HG02973 (cell line): ENCODE results near the gene MEGF11.

Experiments used
- ATAC-seq: cut with Tn5 transposase; IDR thresholded peaks from one replicate; pipeline ENCODE4 v1.9.1; 2021; ENCODE audit warnings: moderate library complexity; ENCODE audit not compliant: unreplicated experiment

The MEGF11 gene

DNA sequence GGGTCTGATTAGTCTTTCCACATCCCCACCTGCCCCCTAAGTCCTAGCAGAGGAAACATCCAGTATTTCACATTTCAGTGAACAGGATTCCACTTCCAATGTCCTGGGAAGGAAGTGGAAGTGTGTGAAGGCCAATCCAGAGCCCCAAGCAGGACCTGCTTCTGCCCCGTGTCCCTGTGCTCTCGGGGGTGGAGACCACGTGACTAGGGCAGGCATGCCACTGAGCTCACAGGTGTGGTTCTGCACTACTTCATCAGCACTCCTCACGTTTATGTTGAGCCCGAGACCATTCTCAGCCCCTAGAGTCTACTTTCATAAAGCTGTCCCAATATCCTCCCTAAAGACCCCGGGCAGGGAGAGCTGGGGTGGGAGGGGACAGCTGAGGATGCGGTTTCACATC lies 299.9 kb downstream of the MEGF11 start:
- ATAC-seq = no peak

DNA sequence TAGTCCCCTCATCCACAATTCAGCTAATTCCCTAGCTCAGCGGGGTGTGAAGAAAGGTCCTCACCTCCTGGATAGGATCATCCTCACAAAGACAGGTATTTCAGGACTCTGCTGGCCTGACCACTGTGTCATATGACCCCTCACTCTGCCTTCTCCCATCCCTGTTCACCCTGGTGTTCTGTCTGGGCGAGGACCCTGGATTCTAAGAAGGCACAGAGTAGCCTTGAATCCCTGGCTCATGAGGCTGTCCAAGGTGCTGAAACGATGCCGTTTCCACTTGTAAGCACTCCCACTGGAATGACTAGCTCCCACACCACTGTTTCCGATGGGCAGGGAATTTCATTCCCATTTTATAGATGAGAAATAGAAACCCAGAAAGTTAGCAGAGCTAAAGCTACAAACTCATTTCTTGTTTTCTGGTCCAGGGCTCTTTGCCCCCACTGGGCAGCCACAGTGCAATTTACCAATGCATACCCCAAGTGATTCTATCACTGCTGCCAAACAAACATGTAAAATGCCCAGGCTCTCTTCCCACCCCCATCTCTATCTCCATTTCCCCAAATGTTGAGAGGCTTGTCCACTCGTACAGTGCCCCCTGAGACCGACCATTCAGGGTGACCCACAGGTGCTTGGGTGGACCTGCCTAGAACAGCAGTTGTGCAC lies 301.0 kb downstream of the MEGF11 start:
- ATAC-seq = no peak

DNA sequence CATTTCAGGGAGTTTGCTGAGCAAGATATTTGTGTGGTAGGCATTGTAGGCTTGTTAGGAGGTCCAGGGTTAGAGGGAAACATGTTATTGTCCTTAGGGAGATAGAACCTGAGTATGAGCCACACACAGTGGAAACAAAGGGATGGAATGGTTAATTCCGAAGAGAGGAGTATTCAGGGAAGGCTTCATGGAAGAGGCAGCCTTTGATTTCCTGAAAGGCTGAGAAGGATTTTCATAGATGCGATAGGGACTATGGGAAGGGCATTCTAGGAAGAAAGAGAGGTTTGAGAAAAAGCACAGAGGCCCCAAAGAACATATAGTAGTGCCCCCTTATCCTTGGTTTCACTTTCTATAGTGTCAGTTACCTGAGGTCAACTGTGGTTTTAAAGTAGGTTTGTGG lies 302.5 kb downstream of the MEGF11 start:
- no peak for ATAC-seq

DNA sequence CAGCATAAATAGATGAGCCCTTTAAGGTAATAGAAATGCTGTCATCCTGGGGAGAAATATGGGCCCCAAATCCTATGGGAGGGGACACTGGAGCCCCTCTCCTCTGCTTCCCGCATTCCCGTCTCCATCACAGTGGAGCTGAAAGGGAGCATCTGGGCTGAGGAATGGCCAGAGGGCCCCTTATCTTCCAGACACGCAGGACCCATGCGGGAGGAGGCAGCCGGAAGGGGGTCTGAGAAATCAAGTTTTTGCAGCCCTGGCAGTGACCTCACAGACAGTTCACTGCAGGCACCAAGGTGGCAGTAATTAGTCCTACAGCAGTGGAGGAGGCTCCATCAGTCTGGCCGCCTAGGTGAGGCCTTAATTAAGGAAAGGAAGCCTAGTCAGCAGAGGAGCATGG lies 304.1 kb downstream of the MEGF11 start:
- no peak for ATAC-seq

DNA sequence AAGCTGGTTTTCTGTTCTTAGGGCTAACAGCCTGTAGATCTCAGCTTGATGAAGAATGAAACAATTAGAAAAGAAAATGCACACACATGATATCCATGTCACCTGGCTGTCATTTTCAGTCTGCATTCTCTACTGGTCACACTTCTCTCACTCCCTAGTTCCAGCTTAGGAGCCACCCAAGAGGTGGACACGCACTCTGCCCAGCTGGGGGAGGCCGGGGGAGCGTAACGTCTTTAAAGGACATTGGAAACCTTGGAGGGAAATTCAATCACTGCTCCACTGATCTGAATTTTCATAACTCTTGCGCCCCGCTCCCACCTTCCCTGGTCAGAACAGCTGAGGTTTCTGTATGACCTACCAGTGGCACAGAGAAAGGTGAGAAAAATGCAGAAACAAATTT lies 304.5 kb downstream of the MEGF11 start:
- no peak for ATAC-seq

DNA sequence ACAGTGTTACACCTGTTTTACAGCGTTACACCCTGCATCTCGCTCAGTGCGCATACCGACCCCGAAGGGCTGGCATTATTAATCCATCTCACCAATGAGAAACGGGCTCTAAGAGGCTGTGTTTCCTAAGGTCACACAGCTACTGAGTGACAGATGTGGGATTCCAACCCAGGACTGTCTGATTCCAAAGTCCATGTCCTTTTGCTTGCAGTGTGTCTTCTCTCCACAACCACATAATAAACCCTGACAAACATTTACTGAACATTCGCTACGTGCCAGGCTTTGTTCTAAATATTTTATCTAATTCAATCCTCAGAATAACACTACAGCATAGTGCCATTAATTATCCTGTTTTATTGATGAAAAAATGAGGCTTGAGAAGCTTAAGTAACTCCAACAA lies 305.2 kb downstream of the MEGF11 start:
- ATAC-seq = no peak

DNA sequence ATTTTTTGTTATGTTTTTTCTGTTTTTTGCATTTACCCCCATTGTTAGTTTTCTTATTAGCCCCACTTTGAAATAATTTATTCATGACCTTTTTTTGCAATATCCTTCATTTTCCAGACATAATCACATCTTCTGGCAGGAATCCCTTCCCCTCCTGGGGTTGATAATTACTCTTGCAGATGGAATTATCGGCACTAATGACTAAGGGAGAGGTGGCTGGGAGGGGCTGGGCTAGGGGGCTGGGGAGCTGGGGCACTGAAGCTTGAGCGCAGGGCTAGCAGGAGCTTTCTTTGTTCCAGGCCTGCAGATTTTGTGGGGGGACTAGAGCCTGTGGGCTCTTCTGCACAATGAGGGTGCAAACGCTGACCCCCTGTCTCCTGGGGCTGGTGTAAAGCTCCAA lies 306.5 kb downstream of the MEGF11 start:
- ATAC-seq = no peak

DNA sequence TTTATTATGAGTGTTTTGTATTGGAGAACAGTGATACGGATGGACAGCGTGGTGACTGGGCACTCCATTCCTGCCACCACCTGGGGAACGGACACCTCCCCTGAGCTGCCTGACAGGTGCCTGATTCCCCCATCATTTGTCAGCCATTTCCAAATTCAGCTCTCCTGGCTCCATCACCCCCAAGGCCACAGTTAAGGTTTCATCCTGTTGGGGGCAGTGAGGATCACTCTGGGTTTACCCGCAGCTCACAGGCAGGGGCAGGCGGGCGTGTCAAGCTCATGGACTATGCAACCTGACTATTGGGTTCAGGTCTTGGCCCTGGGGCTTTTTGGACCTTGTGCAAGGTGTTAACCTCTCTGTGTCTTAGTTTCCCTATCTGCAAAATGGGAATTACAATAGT lies 307.9 kb downstream of the MEGF11 start:
- no peak for ATAC-seq

DNA sequence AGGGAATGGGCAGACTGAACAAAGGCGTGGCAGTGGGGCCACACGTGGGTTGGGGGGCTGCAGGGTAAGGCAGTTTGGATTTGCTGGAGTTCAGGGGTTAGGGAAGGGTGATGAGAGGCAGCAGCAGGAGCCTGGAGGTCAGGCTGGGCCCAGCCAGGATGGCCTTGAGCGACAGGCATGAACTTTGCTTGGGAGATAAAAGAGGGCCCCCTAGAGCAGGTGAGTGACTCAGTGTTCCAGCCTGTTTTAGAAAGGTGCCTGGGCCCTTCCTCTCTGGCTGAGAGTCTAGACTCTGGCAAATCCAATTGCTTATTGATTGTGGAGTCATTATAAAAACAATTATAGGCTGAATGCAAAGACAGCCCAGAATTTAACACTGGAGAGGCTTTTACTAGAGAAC lies 309.1 kb downstream of the MEGF11 start:
- ATAC-seq = no peak

DNA sequence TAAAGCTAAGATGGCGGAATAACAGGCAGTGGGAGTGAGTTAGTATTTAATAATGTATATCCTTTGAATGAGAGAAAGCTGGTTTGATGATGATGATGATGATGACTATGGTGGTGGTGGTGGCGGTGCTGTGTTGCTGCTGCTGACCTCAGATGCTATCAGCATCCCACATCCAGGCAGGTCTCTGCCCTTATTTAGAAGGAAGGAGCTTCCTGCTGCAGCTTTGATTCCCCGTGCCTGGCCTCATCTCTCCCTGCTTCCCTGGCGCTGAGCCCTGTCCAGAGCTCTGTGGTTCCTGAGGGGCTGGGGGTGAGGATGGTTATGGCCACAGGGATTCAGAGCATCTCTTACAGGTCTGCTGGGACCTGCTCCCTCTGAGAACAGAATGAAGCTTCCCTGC lies 311.1 kb downstream of the MEGF11 start:
- no peak for ATAC-seq

DNA sequence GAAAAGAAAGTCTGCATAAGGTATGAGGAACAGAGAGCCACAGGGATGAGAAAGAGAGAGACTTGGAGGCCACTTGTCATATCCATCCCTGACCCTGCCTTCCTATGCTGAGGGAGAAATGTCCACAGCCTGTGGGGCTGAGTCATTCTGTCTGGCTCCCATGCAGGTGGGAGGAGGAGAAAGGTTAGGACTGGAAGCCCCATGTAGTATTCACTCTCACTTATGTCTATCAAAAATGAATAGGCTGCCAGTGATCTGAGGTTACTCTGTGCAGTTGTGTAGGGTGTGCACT lies 313.0 kb downstream of the MEGF11 start:
- no peak for ATAC-seq

DNA sequence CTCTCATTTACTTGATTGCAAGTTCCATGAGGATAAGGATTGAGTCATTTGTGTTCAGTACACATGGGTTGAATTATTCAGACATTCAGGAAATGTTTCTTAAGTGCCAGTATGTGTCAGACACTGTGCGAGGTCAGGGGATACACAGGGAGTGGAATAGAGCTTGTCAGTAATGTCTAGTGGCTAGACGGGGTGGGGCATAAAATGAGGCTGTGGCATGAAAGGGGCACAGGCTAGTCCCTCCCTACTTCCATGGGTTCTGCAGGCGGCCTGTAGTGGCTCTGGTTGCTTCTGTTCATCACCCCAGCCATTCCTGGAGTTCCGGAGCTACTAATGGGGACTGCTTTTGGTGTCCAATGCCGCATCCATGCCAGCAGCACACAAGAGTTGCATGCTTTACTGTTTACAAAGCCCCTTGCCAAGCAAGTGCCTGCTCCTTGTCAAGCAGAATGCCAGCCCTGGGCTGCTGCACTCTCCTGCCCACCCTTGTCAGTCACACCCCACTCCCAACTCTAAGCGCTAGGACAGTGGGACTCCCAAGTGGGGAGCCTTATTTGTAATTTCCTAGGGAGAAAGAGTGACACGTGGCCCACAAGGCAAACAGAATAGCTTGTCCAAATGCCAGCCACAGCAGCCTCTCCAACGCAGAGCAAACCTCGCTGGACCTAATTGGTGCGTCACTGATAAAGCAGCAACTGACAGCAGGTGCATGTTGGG lies 313.5 kb downstream of the MEGF11 start:
- no peak for ATAC-seq

DNA sequence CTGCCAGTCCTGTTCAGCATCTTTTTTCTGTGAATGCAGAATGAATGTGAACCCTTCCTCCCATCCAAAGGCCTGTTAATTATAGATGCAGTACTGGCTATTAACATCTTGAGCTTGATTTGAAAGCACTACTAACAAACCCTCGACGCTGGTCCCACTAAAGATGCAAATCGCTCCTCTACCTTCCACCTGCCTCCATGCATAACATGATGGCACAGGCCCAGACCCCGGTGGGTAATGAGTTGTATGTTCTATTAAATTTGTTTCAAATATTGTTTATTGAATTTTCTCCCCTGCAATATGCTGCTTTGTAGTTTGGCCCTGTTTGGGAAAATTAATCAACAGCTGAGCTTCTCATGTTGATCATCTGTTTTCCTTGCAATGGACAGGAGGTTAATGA lies 314.9 kb downstream of the MEGF11 start:
- no peak for ATAC-seq

DNA sequence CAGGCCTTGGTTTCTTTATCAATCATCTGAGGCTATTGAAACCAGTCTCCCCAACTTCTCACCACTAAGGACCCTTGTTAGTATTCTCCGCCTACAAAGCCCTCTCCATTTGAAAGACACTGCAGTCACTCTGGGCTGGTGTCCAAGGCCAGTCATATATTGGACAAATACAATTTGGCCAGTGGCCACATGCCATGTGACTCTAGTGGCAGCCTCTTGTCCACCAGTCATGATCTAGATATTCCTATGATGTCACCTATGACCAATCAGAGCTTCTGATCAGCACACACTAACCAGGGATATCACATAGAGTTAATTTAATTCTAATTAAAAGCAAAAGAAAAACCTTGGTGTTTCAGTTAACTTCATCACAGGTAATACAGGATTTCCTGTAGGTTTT lies 316.1 kb downstream of the MEGF11 start:
- no peak for ATAC-seq

DNA sequence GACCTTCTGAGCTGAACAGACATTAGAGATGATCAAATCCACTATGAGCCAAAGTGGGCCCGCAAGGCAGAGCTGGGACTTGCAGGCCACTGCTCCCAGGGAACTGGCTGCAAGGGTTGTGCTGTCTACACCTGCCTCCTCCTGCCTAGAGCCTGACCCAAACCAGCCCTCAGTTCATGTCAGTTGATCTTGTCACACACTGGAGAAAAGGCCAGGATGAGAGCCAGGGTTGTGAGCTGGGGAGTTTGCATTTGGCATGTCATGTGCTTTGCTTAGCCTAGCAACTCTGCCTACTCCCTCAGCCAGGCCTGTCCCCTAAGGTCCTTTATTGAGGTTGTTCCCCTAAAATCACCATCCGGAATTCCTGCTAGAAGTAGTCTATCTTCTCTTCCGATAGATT lies 316.5 kb downstream of the MEGF11 start:
- no peak for ATAC-seq

DNA sequence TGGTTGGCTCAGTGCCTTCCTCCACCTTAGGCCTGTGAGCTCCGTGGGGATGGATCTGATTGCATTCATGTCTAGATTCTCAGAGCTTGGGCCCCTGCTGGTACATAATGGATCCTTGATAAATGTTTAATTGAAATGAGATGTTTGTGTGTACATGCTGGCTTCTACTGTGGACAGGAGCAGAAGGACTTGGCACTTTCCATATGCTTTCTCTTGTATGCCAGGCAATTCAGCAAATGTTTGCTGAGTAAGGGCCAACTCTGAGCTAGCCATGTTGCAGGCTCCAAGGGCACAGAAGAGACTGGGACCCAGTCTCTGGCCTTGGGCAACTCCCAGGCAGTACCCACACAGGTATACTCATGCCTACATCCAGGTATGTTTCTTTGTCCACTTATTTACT lies 317.3 kb downstream of the MEGF11 start:
- ATAC-seq = no peak

DNA sequence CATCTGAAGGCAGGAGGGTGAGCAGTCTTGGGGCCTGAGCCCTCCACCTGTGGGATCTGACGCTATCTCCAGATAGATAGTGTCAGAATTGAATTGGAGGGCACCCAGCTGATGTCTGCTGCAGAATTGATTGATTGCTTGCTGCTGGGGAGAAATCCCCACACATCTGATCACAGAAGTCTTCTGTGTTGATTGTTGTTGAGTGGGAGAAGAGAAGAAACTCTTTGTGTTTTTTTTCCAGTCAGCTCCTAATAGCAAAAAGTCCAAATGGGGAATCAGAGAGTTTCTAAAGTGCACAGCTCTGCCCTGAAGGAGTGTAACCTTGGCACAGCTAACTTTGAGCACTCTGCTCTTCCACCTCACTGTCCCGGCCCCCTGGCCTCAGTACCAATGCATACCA lies 318.2 kb downstream of the MEGF11 start:
- ATAC-seq = no peak

DNA sequence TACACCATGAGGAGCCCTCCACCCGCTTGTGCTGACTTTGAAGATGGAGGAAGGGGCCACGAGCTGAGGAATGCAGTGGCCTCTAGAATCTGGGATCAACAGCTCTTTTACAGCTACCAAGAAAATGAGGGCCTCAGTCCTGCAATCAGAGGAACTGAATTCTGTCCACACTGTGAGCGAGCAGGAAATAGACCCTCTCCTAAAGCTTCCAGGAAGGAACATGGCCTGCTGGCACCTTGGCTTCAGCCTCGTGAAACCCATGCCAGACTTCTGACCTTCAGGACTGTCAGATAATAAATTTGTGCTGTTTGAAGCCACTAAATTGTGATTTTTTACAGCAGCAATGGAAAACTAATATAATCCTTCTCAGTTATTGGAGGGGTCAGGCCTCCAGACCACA lies 322.3 kb downstream of the MEGF11 start:
- ATAC-seq = no peak

DNA sequence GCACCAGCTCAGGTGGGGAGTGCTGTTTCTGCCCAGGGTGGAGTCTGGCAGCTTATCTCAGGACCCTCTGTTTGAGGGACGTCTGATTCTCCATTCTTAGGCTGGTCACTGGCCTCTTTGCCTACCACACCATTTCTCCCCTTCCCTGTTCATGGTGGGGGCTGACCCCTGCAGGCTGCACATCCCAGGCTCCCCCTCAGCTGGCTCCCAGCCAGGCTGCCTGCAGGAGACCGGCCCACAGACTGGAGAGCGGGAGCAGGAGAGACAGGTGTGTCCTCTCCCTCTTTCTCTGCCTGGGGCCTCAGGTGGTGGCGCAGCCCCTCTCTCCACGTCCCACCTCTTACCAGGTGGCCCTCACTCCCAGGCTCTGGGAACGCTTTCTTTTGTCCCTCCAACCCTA lies 323.4 kb downstream of the MEGF11 start:
- ATAC-seq = no peak

DNA sequence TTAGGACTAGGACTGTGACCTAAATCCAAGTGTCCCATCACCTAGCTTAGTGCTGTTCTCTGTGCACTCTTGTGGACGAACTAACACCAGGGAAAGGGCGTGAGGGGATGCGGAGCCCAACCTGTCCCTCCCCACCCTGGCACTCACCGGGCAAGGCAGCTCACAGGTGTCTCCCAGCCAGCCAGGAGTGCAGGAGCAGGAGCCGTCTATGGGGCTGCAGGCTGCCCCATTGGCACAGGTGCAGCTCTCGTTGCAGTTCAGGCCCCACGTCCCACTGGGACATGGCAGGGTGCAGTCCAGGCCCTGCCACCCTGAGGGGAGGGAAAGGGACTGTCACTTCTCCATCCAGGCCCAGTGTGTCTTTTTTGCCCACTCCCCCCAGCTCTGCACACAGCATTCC lies 324.0 kb downstream of the MEGF11 start:
- ATAC-seq = no peak

DNA sequence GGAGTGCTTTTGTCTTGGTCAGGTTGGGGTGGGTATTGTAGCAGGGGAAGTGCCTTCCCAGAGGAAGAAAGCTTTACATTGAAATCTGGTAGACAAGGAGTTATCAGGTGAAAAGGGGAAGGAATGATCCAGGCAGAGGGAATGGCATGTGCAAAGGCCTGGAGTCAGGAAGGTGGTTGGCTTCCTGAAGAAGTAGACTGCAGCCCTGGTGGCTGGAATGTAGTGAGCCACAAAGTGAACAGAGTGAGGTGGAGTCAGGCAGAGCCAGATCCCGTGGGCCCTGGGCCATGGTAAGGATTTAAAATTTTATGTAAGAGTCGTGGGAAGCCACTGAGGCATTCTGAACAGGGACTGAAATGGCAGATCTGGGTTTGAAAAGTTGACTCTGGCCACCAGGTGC lies 326.0 kb downstream of the MEGF11 start:
- ATAC-seq = no peak

DNA sequence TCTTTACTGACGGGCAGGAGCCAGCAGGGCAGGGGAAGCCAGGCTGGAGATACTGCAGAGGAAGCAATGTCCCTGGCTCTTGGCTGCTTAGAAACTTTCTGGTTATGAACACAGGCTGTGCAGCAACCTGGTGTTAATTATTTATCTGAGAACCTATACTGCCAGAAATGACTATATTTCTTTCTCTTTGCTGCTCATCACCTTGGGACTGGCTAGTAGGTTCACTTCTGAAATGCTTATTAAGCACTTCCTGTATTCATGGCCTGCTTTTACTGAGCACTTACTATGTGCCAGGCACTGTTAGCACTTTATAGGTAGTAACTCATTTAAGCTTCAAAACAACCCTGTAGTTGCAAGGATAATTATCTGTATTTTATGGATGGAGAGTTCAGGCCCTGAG lies 326.7 kb downstream of the MEGF11 start:
- ATAC-seq = peak; percentile 64

DNA sequence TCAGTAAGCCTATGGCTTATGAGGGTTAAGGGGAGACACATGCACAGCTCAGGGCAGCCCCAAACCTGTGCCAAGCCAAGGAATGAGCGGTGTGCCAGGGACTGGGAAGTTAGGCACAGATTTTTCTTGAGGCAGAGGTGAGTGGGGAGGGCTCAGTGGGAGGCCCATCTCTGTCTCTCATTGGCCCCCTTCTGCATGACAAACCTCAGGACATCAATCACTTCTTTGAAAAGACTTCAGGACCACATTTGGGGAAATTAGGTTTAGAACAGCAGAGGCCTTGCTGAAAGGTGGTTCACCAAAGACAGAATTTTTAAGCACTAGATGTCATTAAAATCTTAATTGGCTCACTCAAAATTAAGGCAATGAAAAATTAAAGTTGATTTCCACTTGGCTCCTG lies 327.1 kb downstream of the MEGF11 start:
- no peak for ATAC-seq
